G401 (cell line): ENCODE results near the gene PRKAR1B. TPM values are rescaled to one million over a fixed set of nuclear protein-coding genes. Genes with fewer than 3 reads are reported as not detected.

Experiments used
- DNase-seq: peaks from one replicate; pipeline ENCODE4 v3.0.0-alpha.2; 2015; ENCODE audit warnings: low spot score
- in situ Hi-C: cut with HindIII; loops from 2 replicates; pipeline ENCODE4 v1.10.0; 2016; ENCODE audit warnings: low sequenced_read_pairs, mixed read lengths
- total RNA-seq: library from RNA; depleted of rRNA; stranded (reverse); fragments of >200 nt; shearing (Covaris generic); gene quantifications from 2 replicates; pipeline ENCODE4 v1.2.3, GENCODE V29; 2014

Gene PRKAR1B
- total RNA-seq, 1 experiment from 2014 or later: 83.1 TPM

DNA sequence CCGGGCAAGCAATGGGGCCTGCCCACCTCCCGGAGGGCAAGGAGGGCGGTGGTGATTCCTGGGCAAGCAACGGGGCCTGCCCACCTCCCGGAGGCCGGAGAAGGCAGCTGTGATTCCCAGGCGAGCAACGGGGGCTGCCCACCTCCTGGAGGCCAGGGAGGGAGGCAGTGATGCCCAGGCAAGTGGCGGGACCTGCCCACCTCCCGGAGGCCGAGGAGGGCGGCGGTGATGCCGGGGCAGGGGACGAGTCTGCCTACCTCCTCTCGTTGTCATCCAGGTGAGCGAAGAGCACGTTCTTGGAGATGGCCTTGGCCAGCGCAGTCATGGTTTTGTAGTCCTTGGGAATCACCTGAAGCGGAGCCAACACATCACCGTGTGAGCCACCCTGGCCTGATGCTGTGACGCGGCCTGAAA lies 50.1 kb downstream of the PRKAR1B start:
- in situ Hi-C loops: no loop called here
- no peak for DNase-seq

- in situ Hi-C loops: no loop called here
- DNase-seq: no peak
Measured at GRCh38 chr7:676246-676971, 50.7 kb downstream of the PRKAR1B start.

DNA sequence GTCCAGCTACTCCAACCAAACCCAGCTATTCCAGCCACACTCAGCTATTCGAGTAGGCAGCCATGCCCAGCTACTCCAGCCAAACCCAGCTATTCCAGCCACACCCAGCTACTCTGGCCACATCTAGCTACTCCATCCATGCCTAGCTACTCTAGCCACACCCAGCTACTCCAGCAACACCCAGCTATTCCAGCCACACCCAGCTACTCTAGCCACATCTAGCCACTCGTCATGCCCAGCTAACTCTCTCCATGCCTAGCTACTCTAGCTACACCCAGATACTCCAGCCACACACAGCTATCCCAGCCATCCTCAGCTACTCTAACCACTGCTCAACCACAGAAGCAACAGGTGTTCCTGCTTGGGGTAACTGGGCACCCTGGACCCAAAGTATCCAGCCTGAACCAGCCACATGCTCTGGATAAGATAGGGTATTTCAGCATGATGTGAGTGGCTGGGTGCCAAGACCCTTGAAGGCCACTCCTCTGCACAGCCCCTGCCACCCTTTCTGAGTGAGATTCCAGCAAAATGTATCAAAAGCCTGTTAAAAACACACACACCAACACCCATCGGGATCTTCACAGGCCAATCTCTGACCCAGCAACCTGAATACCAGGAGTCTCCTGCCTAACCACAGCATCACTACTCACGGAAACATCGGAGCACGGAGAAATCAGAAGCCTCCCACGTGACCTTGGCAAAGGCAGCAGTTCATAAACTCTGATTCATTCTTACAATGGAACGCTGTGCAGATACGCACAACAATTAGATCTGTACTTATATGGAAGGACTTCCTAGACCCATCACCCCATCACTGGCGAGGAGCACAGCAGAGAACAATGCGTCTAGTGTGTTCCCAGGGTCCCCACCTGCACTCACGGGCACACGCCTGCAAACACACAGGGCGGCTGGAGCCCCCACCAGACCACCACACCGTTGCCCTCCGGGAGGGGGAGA lies 52.3 kb downstream of the PRKAR1B start:
- no peak for DNase-seq
- in situ Hi-C loops: no loop called here

DNA sequence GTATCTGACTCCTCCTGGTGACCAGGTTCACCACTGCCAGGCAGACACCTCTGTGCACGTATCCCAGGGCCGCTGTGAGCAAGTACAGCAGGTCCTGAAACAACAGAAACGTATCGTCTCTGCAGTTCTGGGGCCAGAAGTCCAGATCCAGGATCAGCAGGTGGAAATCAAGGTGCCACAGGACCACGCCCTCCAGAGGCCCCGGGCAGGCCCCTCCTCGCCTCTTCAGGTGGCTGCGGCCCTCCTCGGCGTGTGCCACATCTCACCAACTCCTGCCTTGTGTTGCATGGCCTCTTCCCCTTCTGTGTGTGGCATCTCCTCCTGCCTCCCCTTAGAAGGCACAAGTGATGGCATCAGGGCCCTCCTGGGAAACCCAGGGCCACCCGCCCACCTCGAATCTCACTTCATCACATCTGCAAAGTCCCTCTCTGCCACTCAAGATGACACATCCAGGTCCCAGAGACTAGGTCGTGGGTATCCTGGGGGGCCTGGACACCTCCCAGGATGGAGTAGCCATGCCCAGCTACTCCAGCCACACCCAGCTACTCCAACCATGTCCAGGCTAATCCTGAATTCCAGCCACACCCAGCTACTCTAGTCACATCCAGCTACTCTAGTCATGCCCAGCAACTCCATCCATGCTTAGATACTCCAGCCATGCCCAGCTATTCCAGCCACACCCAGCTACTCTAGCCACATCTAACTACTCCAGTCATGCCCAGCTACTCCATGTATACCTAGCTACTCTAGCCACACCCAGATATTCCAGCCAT lies 53.2 kb downstream of the PRKAR1B start:
- DNase-seq: no peak

GRCh38 chr7:672891-673290 lies 54.2 kb downstream of the PRKAR1B start:
- no peak for DNase-seq
- in situ Hi-C loops: no loop called here

More for the DNA sequence above, 53.2 kb downstream of the PRKAR1B start:
- in situ Hi-C loops: no loop called here

DNA sequence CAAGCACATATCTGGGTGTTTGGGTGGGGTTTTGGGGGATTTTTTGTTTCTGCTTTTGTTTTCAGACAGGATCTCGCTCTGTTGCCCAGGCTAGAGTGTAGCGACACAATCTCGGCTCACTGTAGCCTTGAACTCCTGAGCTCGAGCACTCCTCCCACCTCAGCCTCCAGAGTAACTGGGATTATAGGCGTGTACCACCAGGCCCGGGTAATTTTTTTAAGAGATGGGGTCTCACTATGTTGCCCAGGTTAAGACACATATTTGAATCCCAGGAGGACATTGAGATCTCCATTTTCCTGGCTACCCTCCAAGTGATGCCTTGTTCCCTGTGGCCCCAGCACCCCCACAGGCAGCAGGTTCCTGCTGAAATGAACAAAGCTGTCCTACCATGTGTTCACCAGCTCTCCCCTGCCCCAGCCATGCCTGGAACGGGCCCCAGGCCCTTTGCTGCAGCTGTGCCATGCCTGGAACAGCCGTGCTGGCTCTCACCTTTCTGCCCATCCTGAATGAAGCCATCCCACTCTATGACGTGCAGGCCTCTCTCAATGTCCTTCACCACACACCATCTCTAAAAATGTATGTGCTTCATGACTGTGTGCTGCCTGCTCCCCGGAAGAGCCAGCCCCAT lies 55.6 kb downstream of the PRKAR1B start:
- no peak for DNase-seq
- in situ Hi-C loops: no loop called here

DNA sequence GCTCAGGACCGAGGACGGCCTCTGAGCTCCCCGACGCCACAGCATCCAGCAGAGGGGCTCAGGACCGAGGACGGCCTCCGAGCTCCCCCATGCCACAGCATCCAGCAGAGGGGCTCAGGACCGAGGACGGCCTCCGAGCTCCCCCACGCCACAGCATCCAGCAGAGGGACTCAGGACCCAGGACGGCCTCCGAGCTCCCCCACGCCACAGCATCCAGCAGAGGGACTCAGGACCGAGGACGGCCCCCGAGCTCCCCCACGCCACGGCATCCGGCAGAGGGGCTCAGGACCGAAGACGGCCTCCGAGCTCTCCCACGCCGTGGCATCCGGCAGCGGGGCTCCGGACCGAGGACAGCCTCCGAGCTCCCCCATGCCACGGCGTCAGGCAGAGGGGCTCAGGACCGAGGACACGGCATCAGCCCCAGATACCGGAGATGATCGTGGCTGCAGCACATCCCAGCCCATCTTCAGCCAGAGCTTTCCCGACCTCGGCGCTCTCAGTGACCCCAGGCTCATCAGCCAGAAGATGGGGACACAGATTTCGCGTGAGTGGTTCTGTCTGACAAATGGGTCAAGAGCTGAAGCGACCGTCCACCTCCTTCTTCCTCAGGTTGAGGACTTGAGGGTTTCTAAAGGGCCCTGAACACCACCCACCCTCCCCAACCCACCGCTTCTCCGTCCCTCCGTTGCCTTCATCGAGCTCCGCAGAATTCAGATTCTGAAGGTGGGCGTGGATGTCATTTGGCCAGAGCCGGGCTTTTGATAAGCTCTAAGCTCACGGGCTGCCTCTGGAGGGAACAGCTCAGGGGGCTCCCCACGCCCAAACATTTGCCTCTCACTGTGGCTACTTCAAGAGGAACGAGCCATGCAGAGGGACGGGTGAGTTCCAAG lies 56.3 kb downstream of the PRKAR1B start:
- DNase-seq: no peak
- in situ Hi-C loops: no loop called here

GRCh38 chr7:668958-669357 lies 58.1 kb downstream of the PRKAR1B start:
- no peak for DNase-seq
- in situ Hi-C loops: loop anchor here (5.0 to 10.0 kb wide), 2 partner anchors 62 to 334 kb away; no protein-coding TSS in a partner anchor

- in situ Hi-C loops: loop anchor here (5.0 to 10.0 kb wide), 2 partner anchors 61 to 334 kb away; no protein-coding TSS in a partner anchor
- no peak for DNase-seq
Measured at GRCh38 chr7:668139-668931, 58.7 kb downstream of the PRKAR1B start.

DNA sequence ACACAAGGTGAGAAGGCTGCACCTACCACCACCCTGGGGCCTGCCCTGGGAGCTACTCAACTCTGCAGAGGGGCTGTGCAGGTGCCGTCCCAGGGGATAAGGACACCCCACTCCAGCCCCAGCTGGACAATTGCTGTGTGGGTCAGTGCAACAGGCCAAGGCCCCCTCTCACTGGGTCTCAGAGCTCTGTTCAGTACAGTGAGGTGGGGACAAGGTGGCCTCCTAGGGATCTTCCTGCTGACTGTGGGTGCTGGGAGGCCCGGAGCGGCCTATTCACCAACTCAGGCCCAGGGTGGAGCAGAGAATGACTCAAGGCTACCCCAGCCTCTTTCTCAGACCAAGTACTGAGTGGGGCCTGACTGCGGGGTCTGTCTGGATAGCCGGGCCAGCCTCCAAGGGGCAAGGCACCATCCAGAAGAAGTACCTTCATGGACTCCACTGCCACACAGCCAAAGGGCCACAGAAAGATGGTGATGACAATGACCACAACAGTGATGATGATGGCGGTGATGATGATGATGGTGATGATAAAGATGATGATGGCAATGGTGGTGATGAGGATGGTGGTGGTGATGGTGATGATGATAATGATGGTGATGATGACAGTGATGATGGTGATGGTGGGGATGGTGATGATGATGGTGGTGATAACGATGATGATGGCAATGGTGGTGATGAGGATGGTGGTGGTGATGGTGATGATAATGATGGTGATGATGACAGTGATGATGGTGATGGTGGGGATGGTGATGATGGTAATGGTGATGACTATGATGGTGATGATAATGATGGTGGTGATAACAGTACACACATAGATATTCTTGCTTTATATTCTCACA lies 60.4 kb downstream of the PRKAR1B start:
- no peak for DNase-seq
- in situ Hi-C loops: loop anchor here (5.0 to 10.0 kb wide), 2 partner anchors 59 to 332 kb away; no protein-coding TSS in a partner anchor

DNA sequence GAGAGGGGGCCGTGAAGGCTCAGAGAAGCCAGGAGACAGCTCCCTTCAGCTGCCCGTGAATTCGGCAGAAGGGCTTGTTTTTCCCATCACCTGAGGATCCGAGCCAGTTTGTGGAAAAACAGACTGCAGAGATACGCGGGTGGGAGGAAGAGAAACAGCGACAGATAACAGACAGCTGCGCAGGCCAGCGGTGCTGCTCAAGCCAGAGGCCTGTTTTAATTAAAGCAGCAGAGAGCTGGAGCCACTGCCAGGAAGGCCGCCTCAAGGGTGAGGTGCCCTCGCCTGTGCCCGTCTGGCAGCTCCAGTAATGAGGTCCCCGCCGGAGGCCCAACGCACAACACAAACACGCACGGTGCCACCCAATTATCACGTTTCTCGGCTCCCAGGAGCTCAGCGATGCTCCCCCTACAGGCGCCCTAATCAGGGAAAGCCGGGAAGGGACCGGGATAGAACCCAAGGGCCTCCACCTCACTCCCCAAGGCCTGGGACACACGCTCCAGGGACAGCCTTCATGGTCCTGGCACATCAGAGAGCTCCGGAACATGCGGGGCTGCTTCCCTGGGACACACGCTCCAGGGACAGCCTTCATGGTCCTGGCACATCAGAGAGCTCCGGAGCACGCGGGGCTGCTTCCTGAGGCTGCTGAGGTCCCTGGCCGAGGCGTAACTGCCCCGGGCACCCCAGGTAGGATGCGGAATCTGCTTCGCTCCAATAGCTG lies 61.2 kb downstream of the PRKAR1B start:
- peak; percentile 54 for DNase-seq
- in situ Hi-C loops: loop anchor here (5.0 to 10.0 kb wide), 2 partner anchors 59 to 331 kb away; no protein-coding TSS in a partner anchor

- in situ Hi-C loops: loop anchor here (5.0 to 10.0 kb wide), 2 partner anchors 58 to 330 kb away; no protein-coding TSS in a partner anchor
- DNase-seq: no peak
Measured at GRCh38 chr7:664997-665735, 61.9 kb downstream of the PRKAR1B start.

GRCh38 chr7:664402-664775 lies 62.7 kb downstream of the PRKAR1B start:
- in situ Hi-C loops: loop anchor here (10.0 kb wide), 1 partner anchor 330 kb away; no protein-coding TSS in a partner anchor
- DNase-seq: no peak

- no peak for DNase-seq
- in situ Hi-C loops: loop anchor here (10.0 kb wide), 1 partner anchor 328 kb away; no protein-coding TSS in a partner anchor
Measured at GRCh38 chr7:662576-662975, 64.5 kb downstream of the PRKAR1B start.

DNA sequence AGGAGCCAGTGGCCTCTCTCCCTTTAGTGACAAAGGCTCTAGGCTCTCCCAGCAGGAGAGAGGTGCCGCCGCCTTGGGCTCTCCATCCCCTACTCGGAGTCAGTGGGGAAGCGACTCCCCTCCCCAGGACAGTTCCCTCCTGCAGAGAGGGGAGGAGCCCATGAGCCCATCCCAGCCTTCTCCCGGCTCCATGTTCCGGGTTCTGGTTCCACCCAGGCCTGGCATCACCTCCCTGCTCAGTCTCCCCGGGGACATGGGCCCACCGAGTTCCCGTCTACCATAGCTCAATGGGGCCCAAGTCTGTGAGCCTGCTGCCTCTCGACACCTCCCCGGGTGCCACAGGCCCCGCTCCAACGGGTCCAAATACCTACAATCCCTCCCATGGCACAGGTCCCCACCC lies 67.1 kb downstream of the PRKAR1B start:
- DNase-seq: no peak
- in situ Hi-C loops: loop anchor here (10.0 kb wide), 1 partner anchor 325 kb away; no protein-coding TSS in a partner anchor
